OCI-M2 (cell line): Measurements from ENCODE around the gene SLC38A6.

Source experiments
- DNase-seq: peaks from one replicate; lab custom pipeline; 2025; ENCODE audit not compliant: unreplicated experiment; lab: John Stamatoyannopoulos, UW

SLC38A6 gene

GRCh38 chr14:60980811-60981632 lies at the start of gene SLC38A6, which contains the start of gene TRMT5:
SLC38A6 (plus strand) TSS chr14:60981245; CDS start chr14:60981278, 33 bp downstream.
TRMT5 (minus strand) TSS chr14:60981079; CDS start chr14:60980973, 106 bp downstream.
- DNase-seq: peak; percentile 87

DNA sequence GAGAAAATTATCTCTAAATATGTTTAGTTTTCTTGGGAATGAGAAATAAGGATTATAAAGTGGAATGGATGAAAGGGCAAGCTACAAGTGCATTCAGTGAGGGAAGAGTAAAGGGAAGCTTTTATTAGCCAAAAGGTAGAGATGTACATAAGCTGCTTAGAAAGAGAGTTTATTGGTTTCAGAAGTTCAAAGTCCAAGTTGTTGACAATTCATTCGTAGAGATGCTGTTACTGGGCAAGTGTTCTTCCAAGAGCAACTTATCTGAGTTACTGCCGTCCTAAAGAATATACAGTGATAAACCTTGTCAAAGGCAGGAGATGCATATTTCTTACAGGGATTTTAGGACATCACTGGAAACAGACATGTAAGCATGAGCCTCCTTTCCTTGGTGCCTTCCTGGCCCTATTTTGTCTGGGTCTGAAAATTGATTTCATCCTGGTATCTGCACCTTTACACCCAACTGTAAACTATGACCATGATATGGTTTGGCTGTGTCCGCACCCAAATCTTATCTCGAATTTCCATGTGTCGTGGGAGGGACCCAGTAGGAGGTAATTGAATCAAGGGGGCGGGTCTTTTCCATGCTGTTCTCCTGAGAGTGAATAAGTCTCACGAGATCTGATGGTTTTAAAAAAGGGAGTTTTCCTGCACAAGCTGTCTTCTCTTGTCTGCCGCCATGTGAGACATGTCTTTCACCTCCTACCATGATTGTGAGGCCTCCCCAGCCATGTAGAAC lies 47.0 kb upstream of the SLC38A6 start:
- peak; percentile 25 for DNase-seq

GRCh38 chr14:60935319-60935718 lies 45.7 kb upstream of the SLC38A6 start:
- DNase-seq: no peak

DNA sequence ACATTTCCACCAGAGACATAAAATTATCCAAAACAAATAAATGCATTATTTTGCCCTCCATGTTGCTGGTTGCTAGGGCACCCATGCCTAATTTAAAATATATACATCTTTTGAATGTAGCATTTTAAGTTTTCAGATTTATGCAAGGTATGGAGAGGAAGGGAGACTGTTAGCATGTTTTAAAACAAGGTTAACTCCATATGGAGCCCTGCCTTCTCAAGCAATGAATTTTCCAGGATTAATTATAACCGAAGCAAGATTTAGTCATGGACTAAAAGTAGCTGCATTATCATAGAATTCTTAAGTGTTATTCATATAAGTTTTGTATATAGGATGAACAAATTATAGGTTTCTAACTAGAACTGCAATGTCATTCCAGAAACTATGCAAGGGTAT lies 37.4 kb upstream of the SLC38A6 start:
- DNase-seq: no peak

DNA sequence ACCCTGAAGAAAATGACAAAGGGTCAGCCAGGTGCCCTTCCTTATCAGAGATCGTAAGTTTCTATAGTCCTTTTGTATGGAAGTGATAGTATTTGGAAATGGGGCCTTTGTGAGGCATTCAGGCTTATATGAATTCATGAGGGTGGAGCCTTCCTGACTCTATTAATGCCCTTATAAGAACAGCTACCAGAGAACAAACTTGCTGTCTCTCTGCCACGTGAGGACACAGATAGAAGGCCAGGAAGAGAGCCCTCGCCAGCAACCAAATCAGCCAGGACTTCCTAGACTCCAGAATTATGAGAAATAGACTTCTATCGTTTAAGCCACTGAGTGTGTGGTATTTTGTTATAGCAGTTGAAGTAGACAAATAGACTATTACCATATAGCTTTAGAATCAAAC lies 36.8 kb upstream of the SLC38A6 start:
- no peak for DNase-seq

GRCh38 chr14:60945984-60946383 lies 35.1 kb upstream of the SLC38A6 start:
- DNase-seq: no peak

GRCh38 chr14:60946773-60947172 lies 34.3 kb upstream of the SLC38A6 start:
- no peak for DNase-seq

- DNase-seq: no peak
Observed at GRCh38 chr14:60951776-60952435, 29.1 kb upstream of the SLC38A6 start.

- no peak for DNase-seq
Observed at GRCh38 chr14:60956202-60956601, 24.8 kb upstream of the SLC38A6 start.

GRCh38 chr14:60956632-60957031 lies 24.4 kb upstream of the SLC38A6 start:
- DNase-seq: no peak

GRCh38 chr14:60958146-60958545 lies 22.9 kb upstream of the SLC38A6 start:
- DNase-seq: no peak

- no peak for DNase-seq
Observed at GRCh38 chr14:60963761-60964160, 17.3 kb upstream of the SLC38A6 start.

DNA sequence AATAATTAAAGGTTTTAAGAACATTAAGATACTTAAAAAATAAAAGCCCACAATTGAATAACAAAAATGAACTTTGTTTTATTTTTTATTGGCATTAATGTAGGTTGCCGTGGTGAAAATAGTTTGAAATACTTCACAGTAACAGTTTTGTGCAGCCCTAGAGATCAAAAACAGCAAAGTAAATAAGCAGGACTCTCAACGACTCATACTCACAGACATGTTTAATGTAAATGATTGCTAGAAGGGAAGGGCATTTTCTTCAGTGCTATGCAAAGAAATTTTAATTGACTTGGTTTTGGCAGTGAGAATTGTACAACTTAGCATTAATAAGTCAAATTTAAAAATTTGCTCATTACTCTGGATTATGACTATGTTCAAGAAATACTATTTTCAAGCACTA lies 16.1 kb upstream of the SLC38A6 start:
- no peak for DNase-seq

DNA sequence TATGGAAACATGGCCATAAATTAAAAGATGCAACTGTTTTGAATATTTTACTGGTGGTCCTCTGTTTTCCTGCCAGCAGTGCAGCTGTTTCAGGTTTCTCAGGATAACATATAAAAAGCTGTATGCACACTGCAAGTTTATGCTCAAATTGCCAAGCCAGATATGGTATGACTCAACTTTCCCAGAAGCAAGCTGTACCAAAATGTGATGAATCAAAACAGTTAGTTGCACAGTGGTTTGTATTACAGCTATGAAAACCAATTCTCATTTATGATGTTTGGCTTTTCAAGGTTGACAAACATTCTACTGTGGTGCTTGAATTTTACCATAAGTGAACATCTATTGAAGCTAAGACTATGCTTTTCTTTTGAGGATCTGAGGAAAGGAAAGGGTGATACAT lies 15.6 kb upstream of the SLC38A6 start:
- DNase-seq: no peak

GRCh38 chr14:60968099-60968498 lies 12.9 kb upstream of the SLC38A6 start:
- no peak for DNase-seq

DNA sequence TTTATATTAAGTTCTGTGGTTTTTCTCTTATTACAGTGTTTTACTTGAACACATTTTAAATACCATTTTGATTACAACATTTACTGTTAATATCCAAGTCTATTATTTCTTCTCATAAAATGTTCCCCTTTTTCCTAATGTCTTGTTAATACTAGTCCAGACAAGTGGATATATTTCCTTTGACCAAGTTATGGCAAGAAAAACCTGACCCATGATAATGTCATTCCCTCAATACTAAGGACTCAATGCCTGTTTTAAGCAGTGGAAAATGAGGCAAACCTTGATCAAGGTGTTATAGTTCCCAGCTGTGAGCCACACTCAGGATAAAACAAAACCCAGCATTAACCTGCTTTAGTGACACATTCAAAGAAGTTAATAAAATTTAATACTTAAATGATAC lies 12.4 kb upstream of the SLC38A6 start:
- no peak for DNase-seq

DNA sequence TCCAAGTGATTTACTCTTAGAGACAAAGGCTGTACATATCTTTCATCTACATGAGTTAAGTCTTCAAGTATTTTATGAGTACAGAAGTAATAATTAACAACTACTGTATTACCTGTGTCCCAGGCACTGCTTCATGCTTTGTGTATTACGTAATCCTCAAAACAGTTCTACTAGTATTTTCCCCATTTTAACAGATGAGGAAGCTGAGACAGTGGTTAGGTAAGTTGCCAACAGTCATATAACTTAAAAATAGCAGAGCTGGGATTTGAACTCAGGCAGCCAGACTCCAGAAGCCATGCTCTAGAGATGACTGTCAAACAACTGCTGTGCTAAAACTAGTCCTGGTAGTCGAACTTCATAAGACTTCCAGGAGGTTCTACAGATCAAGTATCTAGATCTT lies 10.9 kb upstream of the SLC38A6 start:
- no peak for DNase-seq

DNA sequence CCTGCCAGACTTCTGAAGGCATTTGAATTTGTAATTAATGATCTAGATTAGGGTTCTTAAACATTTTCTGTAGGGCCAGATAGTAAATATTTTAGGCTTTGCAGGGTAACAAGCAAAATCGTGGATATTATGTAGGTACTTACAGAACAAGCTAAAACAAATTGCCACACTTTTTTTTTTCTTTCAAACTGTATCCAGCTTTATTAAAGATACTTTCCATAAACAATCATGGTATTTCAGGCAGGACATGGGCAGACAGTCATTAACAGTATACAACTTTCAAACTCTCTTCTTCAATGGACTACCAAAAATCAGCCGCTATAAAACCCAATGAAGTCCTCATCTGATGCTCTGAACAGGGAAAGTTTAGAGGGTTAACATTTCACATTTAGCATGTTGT lies 9.8 kb upstream of the SLC38A6 start:
- DNase-seq: no peak

DNA sequence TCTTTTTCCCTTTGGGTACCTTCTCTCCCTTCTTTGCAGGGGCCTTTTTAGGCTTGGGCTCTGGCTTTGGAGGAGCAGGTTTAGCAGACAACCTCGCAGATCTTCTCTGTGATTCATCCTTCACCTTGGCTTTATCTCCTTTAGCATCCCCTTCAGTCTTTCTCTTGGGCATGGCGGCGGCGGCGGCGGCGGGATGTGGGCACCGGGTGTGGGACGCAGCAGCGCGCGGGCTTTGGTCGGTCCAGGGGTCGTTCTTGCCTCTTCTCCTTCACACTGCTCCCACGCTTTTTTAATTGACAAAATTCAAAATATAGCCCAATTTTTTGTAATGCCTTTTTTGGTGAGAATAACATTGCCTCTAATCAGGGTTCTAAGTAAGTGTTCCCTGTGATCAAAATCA lies 8.8 kb upstream of the SLC38A6 start:
- DNase-seq: no peak

- no peak for DNase-seq
Observed at GRCh38 chr14:60973070-60973469, 8.0 kb upstream of the SLC38A6 start.

- no peak for DNase-seq
Observed at GRCh38 chr14:60974090-60974651, 6.9 kb upstream of the SLC38A6 start.
